Gastrocnemius medialis (tissue), 4 donors: Measurements from ENCODE around the gene PRSS53. TPM values are rescaled to one million over a fixed set of nuclear protein-coding genes. Genes with fewer than 3 reads are reported as not detected.

Experiments used
- ATAC-seq, 2 donors: fragments of 150-250 bp; one replicate each; pipeline ENCODE4 v1.9.1; 2016
- DNase-seq, 2 donors: peaks; one replicate each; pipeline ENCODE4 v3.0.0-alpha.2; 2019
- H3K27ac ChIP-seq, 4 donors: fragments of 200-600 bp; sonication (generic); 1 replicate in 1 of 4; 2 replicates in 3 of 4; pipeline ENCODE4 v1.5.1; 2016 to 2018; ENCODE audit warnings: mild to moderate bottlenecking in 2 of 4, moderate library complexity in 1 of 4
- H3K27me3 ChIP-seq, 3 donors: fragments of 200-600 bp; sonication (generic) in 2 of 3; 1 replicate in 1 of 3; 2 replicates in 2 of 3; pipeline versions ENCODE4 v1.5.1 to v1.6.0; 2016 to 2019; ENCODE audit warnings: mild to moderate bottlenecking in 1 of 3, moderate library complexity in 1 of 3
- H3K36me3 ChIP-seq, 2 donors: fragments of 200-600 bp; sonication (generic) in 1 of 2; one replicate each; pipeline ENCODE4 v1.5.1; 2017 to 2018
- H3K4me1 ChIP-seq, 2 donors: fragments of 200-600 bp; sonication (generic) in 1 of 2; one replicate each; pipeline ENCODE4 v1.5.1; 2016 to 2017; ENCODE audit warnings: mild to moderate bottlenecking in 2 of 2
- H3K4me3 ChIP-seq, 4 donors: fragments of 200-600 bp; sonication (generic) in 3 of 4; 1 replicate in 1 of 4; 2 replicates in 3 of 4; pipeline ENCODE4 v1.5.1; 2016 to 2019; ENCODE audit warnings: mild to moderate bottlenecking in 2 of 4
- H3K9me3 ChIP-seq, 3 donors: fragments of 200-600 bp; sonication (generic) in 2 of 3; 1 replicate in 1 of 3; 2 replicates in 2 of 3; pipeline ENCODE4 v1.5.1; 2016 to 2019
- CTCF ChIP-seq, 5 experiments: fragments of 450-650 bp in 3 of 5; fragments of 200-600 bp in 2 of 5; sonication (generic) in 2 of 5; IDR thresholded peaks in 4 of 5; conservative IDR thresholded peaks in 1 of 5; 1 replicate in 4 of 5; 2 replicates in 1 of 5; pipeline ENCODE4 v1.5.1; 2016 to 2019; ENCODE audit warnings: antibody characterized with exemption in 5 of 5, mild to moderate bottlenecking in 3 of 5, moderate library complexity in 3 of 5
- POLR2A ChIP-seq, 2 donors: fragments of 450-650 bp; IDR thresholded peaks; one replicate each; pipeline ENCODE4 v1.6.1; 2017; ENCODE audit warnings: antibody characterized with exemption in 2 of 2, mild to moderate bottlenecking in 2 of 2, moderate library complexity in 2 of 2
- in situ Hi-C, 4 donors: fragments of 200-750 bp; cut with MboI; loops; one replicate each; pipeline versions ENCODE4 v1.15.0 to v1.8.0; 2017; ENCODE audit warnings: low sequenced_read_pairs in 4 of 4
- intact Hi-C: fragments of 100-400 bp; cut with DNase I; formaldehyde crosslinking; loops from one replicate; pipeline ENCODE4 v1.15.1; 2023; ENCODE audit warnings: low total_unique reads
- total RNA-seq, 4 donors: library from RNA; depleted of rRNA; stranded (reverse); fragments of >200 nt; gene quantifications; one replicate each; pipeline versions ENCODE4 v1.1.0 to v1.2.3, GENCODE V29; 2016

PRSS53 gene
- total RNA-seq, 4 donors from 2014 or later, result 0.07 to 0.75 (median 0.21) TPM

DNA sequence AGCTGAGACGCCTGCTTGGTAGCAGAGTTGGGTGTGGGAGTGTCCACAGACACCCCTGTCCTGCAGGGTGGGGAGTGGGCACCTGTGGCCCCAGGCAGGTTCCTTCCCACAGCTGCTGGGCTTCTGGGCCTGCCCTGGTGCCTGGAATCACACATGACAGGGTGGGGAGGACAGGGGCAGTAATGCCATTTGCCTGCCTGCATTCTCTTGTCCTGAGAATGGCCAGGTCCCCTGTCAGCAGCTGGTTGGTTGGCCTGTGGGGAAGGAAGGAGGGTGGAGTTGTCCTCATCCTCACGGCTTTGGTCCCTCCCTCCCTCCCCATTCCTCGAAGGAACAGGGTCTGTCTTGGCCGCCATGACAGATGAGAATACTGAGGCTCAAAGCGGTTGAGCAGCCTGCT is 5.2 kb downstream of the PRSS53 start:
- Histone ChIP-seq H3K9me3 (no peaks in the 10 kb centered on the region), H3K4me1 (no peaks in the 10 kb centered on the region), H3K27me3 (no peaks in the 10 kb centered on the region), H3K4me3 (no peak overlapping the region), H3K36me3 (peaks cover 0 to 30% of the 10 kb centered on the region in 2 donors), H3K27ac (no peak overlapping the region)
- no peak for TF ChIP-seq POLR2A (IDR thresholded peaks at IDR 0.05)
- no peak for TF ChIP-seq CTCF (IDR thresholded peaks at IDR 0.05 in 4 of 5, conservative IDR thresholded peaks at IDR 0.05 in 1 of 5)
- in situ Hi-C loops, result loop anchor here in 1 of 4 donors (25.0 kb wide), 1 partner anchor 96 kb away; the partner anchor contains the start of gene HSD3B7
- DNase-seq (no peak), ATAC-seq (no peak)
- intact Hi-C loops, result no loop called here

DNA sequence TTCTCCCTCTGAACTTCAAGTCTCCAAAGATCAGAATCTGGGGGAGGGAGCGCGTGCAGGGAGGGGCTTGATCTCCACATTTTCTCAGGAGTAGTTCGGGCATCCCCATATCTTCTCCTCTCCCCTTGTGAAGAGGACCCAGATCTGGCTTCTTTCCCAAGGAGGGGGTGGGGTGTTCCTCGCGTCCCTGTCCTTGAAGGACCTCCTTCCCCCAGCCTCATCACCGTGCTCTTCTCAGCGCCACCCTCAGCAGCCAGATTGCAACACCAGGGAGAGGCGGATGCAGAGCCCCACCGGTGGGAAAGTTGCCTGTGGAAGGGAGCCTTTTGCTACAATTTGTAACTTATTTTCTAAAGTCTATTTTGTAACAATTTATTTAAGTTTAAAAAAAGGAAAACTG is 5.7 kb downstream of the PRSS53 start:
- H3K36me3 ChIP-seq, result peaks cover 0 to 35% of the 10 kb centered on the region in 2 donors
- no peak overlapping the region for H3K4me3 ChIP-seq
- ATAC-seq, result no peak
- TF ChIP-seq POLR2A (IDR thresholded peaks at IDR 0.05) (no peak), CTCF (IDR thresholded peaks at IDR 0.05 in 4 of 5, conservative IDR thresholded peaks at IDR 0.05 in 1 of 5) (no peak)
- H3K27me3 ChIP-seq, result no peaks in the 10 kb centered on the region
- no peak for DNase-seq
- no peak overlapping the region for H3K27ac ChIP-seq
- no peaks in the 10 kb centered on the region for H3K9me3 ChIP-seq
- intact Hi-C loops (no loop called here), in situ Hi-C loops (loop anchor here in 1 of 4 donors (25.0 kb wide), 1 partner anchor 96 kb away; the partner anchor contains the start of gene HSD3B7)
- H3K4me1 ChIP-seq, result no peaks in the 10 kb centered on the region

DNA sequence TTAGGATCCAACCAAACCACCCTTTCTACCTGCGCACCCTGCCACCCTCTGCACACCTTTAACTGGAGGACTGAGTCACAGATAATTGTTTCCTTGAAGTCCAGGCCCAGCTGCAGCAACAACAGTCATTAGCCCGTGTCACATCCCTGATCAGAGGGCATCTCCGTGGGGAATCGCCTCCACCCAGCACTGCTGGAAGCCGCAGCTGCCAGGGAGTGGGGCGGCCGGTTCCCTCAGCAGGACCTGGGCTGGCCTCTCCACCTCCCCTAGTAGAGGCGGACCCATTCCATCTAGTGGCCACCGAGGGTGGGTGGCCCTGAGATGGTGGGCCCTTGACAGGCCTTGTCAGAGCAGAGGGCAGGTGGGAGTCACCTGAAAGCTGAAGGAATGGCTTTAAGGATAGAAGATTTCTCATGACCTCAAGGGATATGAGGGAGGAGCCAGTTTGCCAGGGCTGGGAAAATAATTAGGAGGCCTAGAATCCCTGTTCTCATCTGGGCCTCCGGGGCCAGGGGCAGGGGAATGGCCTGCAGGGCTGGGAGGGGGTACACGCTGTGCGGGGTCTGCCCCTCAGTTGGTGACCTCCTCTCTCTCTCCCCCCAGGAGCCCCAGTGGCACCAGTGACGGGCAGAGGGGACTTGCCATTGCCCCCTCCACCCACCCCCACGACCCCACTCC is 6.2 kb downstream of the PRSS53 start:
- Histone ChIP-seq H3K36me3 (peaks cover 0 to 41% of the 10 kb centered on the region in 2 donors), H3K9me3 (no peaks in the 10 kb centered on the region), H3K4me3 (no peak overlapping the region), H3K27me3 (no peaks in the 10 kb centered on the region), H3K4me1 (no peaks in the 10 kb centered on the region), H3K27ac (no peak overlapping the region)
- intact Hi-C loops (no loop called here), in situ Hi-C loops (loop anchor here in 1 of 4 donors (25.0 kb wide), 1 partner anchor 95 kb away; the partner anchor contains the start of gene HSD3B7)
- TF ChIP-seq POLR2A (IDR thresholded peaks at IDR 0.05), result no peak
- TF ChIP-seq CTCF (IDR thresholded peaks at IDR 0.05 in 4 of 5, conservative IDR thresholded peaks at IDR 0.05 in 1 of 5), result no peak
- DNase-seq, result no peak
- no peak for ATAC-seq

- H3K27ac ChIP-seq, result no peak overlapping the region
- H3K4me3 ChIP-seq, result no peak overlapping the region
- in situ Hi-C loops (loop anchor here in 1 of 4 donors (25.0 kb wide), 1 partner anchor 94 kb away; the partner anchor contains the start of gene HSD3B7), intact Hi-C loops (no loop called here)
- H3K36me3 ChIP-seq, result peaks cover 0 to 49% of the 10 kb centered on the region in 2 donors
- TF ChIP-seq POLR2A (IDR thresholded peaks at IDR 0.05), result no peak
- no peak for TF ChIP-seq CTCF (IDR thresholded peaks at IDR 0.05 in 4 of 5, conservative IDR thresholded peaks at IDR 0.05 in 1 of 5)
- DNase-seq (no peak), ATAC-seq (no peak)
- H3K27me3 ChIP-seq, result no peaks in the 10 kb centered on the region
- H3K9me3 ChIP-seq, result no peaks in the 10 kb centered on the region
- no peaks in the 10 kb centered on the region for H3K4me1 ChIP-seq
These were observed 7.1 kb downstream of the PRSS53 start for GRCh38 chr16:31081428-31082351.
